Mesendoderm (in vitro differentiated cells): Measurements from ENCODE around the gene MAP3K12.
A peak's percentile ranks its signal among the peaks of the same experiment; 100 is the strongest.

Experiments used
- DNase-seq: peaks from one replicate; pipeline ENCODE4 v3.0.0; 2013
- H2AK5ac ChIP-seq: 2 replicates; pipeline ENCODE4 v1.6.1; 2013; ENCODE audit warnings: low read length, inconsistent platforms
- H2BK120ac ChIP-seq: 2 replicates; pipeline ENCODE4 v1.6.1; 2013; ENCODE audit warnings: low read depth, mild to moderate bottlenecking, low read length, moderate library complexity, mixed read lengths
- H2BK15ac ChIP-seq: replicated peaks from 2 replicates; pipeline ENCODE4 v1.6.1; 2013; ENCODE audit warnings: low read depth, mild to moderate bottlenecking, moderate library complexity
- H2BK5ac ChIP-seq: 2 replicates; pipeline ENCODE4 v1.6.1; 2013; ENCODE audit warnings: low read length, inconsistent platforms
- H3K18ac ChIP-seq: 2 replicates; pipeline ENCODE4 v1.6.1; 2013; ENCODE audit warnings: mild to moderate bottlenecking, low read length, mixed read lengths
- H3K23ac ChIP-seq: one replicate; pipeline ENCODE4 v1.6.1; 2013; ENCODE audit warnings: low read length
- H3K27ac ChIP-seq: 2 replicates; pipeline ENCODE4 v1.5.1; 2013; ENCODE audit warnings: low read depth, mild to moderate bottlenecking, inconsistent platforms, low read length, moderate library complexity
- H3K27me3 ChIP-seq: 2 replicates; pipeline ENCODE4 v1.6.1; 2013; ENCODE audit warnings: low read length, control low read depth, mild to moderate bottlenecking, inconsistent platforms; ENCODE audit not compliant: insufficient read depth, poor library complexity
- H3K36me3 ChIP-seq: 2 replicates; pipeline ENCODE4 v1.6.1; 2013; ENCODE audit warnings: low read length, inconsistent platforms; ENCODE audit not compliant: control insufficient read depth, insufficient read depth
- H3K4ac ChIP-seq: one replicate; pipeline ENCODE4 v1.6.1; 2013; ENCODE audit warnings: low read depth, mild to moderate bottlenecking, low read length, moderate library complexity
- H3K4me1 ChIP-seq: 2 replicates; pipeline ENCODE4 v1.6.1; 2013; ENCODE audit warnings: low read depth, low read length, inconsistent platforms; ENCODE audit not compliant: control insufficient read depth
- H3K4me2 ChIP-seq: 2 replicates; pipeline ENCODE4 v1.6.1; 2013; ENCODE audit warnings: low read length
- H3K4me3 ChIP-seq: 2 replicates; pipeline ENCODE4 v1.5.1; 2013; ENCODE audit warnings: mild to moderate bottlenecking, low read length
- H3K56ac ChIP-seq: one replicate; pipeline ENCODE4 v1.6.1; 2013; ENCODE audit warnings: low read length
- H3K79me1 ChIP-seq: 2 replicates; pipeline ENCODE4 v1.6.1; 2013; ENCODE audit warnings: low read length, inconsistent platforms
- H3K79me2 ChIP-seq: 2 replicates; pipeline ENCODE4 v1.6.1; 2013; ENCODE audit warnings: mild to moderate bottlenecking, low read length; ENCODE audit not compliant: control insufficient read depth, insufficient read depth
- H3K9ac ChIP-seq: 2 replicates; pipeline ENCODE4 v1.6.1; 2013; ENCODE audit warnings: low read length, inconsistent platforms
- H4K5ac ChIP-seq: one replicate; pipeline ENCODE4 v1.6.1; 2013; ENCODE audit warnings: low read length
- H4K8ac ChIP-seq: one replicate; pipeline ENCODE4 v1.6.1; 2013; ENCODE audit warnings: low read depth, mild to moderate bottlenecking, control low read depth, low read length, moderate library complexity
- WGBS: extraction: QIAGEN DNeasy Blood & Tissue Kit; methylation state at CpG from one replicate; pipeline ENCODE4 v1.1.7; 2013; ENCODE audit warnings: low lambda C conversion rate, missing lambda C conversion rate; ENCODE audit not compliant: insufficient coverage; ENCODE audit errors: extremely low coverage; 5-methylcytosine and 5-hydroxymethylcytosine counted together

Gene MAP3K12

GRCh38 chr12:53498235-53498630 lies 1.0 kb downstream of the MAP3K12 start:
- Histone ChIP-seq H2BK120ac (no peak overlapping the region), H3K4me3 (no peak overlapping the region), H3K23ac (no peak overlapping the region), H3K4me2 (no peak overlapping the region), H2BK5ac (no peak overlapping the region), H4K5ac (no peak overlapping the region), H3K79me2 (peaks cover 7% of the 10 kb centered on the region), H3K4me1 (peaks cover 25% of the 10 kb centered on the region), H3K9ac (no peak overlapping the region), H3K27ac (no peak overlapping the region), H3K18ac (no peak overlapping the region), H3K27me3 (no peaks in the 10 kb centered on the region), H2AK5ac (no peak overlapping the region), H2BK15ac (no peak overlapping the region), H3K4ac (no peak overlapping the region), H4K8ac (no peak overlapping the region), H3K56ac (no peak overlapping the region), H3K36me3 (no peaks in the 10 kb centered on the region), H3K79me1 (peaks cover 7% of the 10 kb centered on the region)
- DNase-seq, result no peak
- no CpG with 5 or more reads among the region's 2 CpGs for WGBS

GRCh38 chr12:53497461-53497860 lies 1.8 kb downstream of the MAP3K12 start:
- Histone ChIP-seq H3K18ac (no peak overlapping the region), H3K4me2 (no peak overlapping the region), H3K36me3 (no peaks in the 10 kb centered on the region), H2BK120ac (no peak overlapping the region), H2BK15ac (no peak overlapping the region), H2AK5ac (no peak overlapping the region), H3K4me3 (no peak overlapping the region), H3K27ac (no peak overlapping the region), H3K4me1 (peaks cover 25% of the 10 kb centered on the region), H3K79me1 (peaks cover 7% of the 10 kb centered on the region), H3K23ac (no peak overlapping the region), H2BK5ac (no peak overlapping the region), H3K4ac (no peak overlapping the region), H3K56ac (no peak overlapping the region), H3K27me3 (no peaks in the 10 kb centered on the region), H3K79me2 (peaks cover 7% of the 10 kb centered on the region), H3K9ac (no peak overlapping the region), H4K8ac (no peak overlapping the region), H4K5ac (no peak overlapping the region)
- no peak for DNase-seq
- WGBS, result no CpG with 5 or more reads among the region's 3 CpGs

- H3K36me3 ChIP-seq, result no peaks in the 10 kb centered on the region
- no peak overlapping the region for H4K8ac ChIP-seq
- DNase-seq, result no peak
- no peak overlapping the region for H3K9ac ChIP-seq
- no peak overlapping the region for H3K4me2 ChIP-seq
- no peak overlapping the region for H2BK15ac ChIP-seq
- no CpG with 5 or more reads among the region's 1 CpG for WGBS
- H3K79me2 ChIP-seq, result peaks cover 2% of the 10 kb centered on the region
- H3K56ac ChIP-seq, result no peak overlapping the region
- no peak overlapping the region for H4K5ac ChIP-seq
- no peak overlapping the region for H3K23ac ChIP-seq
- H3K18ac ChIP-seq, result no peak overlapping the region
- H2BK5ac ChIP-seq, result no peak overlapping the region
- peaks cover 2% of the 10 kb centered on the region for H3K79me1 ChIP-seq
- no peak overlapping the region for H2BK120ac ChIP-seq
- H3K4me1 ChIP-seq, result peaks cover 24% of the 10 kb centered on the region
- H3K4ac ChIP-seq, result no peak overlapping the region
- no peak overlapping the region for H3K27ac ChIP-seq
- no peaks in the 10 kb centered on the region for H3K27me3 ChIP-seq
- no peak overlapping the region for H2AK5ac ChIP-seq
- H3K4me3 ChIP-seq, result no peak overlapping the region
Observed at GRCh38 chr12:53496752-53497032, 2.6 kb downstream of the MAP3K12 start.

GRCh38 chr12:53495903-53496751 lies 3.1 kb downstream of the MAP3K12 start:
- Histone ChIP-seq H4K8ac (no peak overlapping the region), H3K9ac (peak overlapping the region; percentile 50), H4K5ac (no peak overlapping the region), H2BK15ac (no peak overlapping the region), H3K4ac (no peak overlapping the region), H3K56ac (peak overlapping the region; percentile 62), H3K4me3 (no peak overlapping the region), H3K79me1 (no peaks in the 10 kb centered on the region), H2AK5ac (no peak overlapping the region), H3K18ac (no peak overlapping the region), H2BK120ac (no peak overlapping the region), H3K27ac (no peak overlapping the region), H3K36me3 (no peaks in the 10 kb centered on the region), H3K79me2 (no peaks in the 10 kb centered on the region), H3K4me1 (peaks cover 21% of the 10 kb centered on the region), H2BK5ac (peak overlapping the region; percentile 37), H3K4me2 (no peak overlapping the region), H3K23ac (no peak overlapping the region), H3K27me3 (no peaks in the 10 kb centered on the region)
- WGBS, result no CpG with 5 or more reads among the region's 5 CpGs
- peak; percentile 89 for DNase-seq

- no peak overlapping the region for H2BK5ac ChIP-seq
- H4K5ac ChIP-seq, result no peak overlapping the region
- peak overlapping the region; percentile 9 for H3K27ac ChIP-seq
- peak overlapping the region; percentile 68 for H3K4me2 ChIP-seq
- no peak overlapping the region for H2AK5ac ChIP-seq
- H2BK120ac ChIP-seq, result no peak overlapping the region
- H3K23ac ChIP-seq, result peak overlapping the region; percentile 12
- no peaks in the 10 kb centered on the region for H3K27me3 ChIP-seq
- no peak overlapping the region for H3K4ac ChIP-seq
- peak overlapping the region; percentile 70 for H3K56ac ChIP-seq
- peaks cover 21% of the 10 kb centered on the region for H3K4me1 ChIP-seq
- H3K79me1 ChIP-seq, result no peaks in the 10 kb centered on the region
- WGBS, result no CpG with 5 or more reads among the region's 11 CpGs
- H3K36me3 ChIP-seq, result no peaks in the 10 kb centered on the region
- peak overlapping the region; percentile 19 for H3K18ac ChIP-seq
- no peaks in the 10 kb centered on the region for H3K79me2 ChIP-seq
- peak overlapping the region; percentile 30 for H4K8ac ChIP-seq
- DNase-seq, result peak; percentile 66
- peak overlapping the region; percentile 41 for H3K9ac ChIP-seq
- H2BK15ac ChIP-seq, result no peak overlapping the region
- H3K4me3 ChIP-seq, result no peak overlapping the region
Observed at GRCh38 chr12:53493610-53494391, 5.5 kb downstream of the MAP3K12 start.
